GM13977 (cell line): ENCODE measurements around the gene ACADS.

Experiments
- DNase-seq: peaks from one replicate; pipeline ENCODE4 v3.0.0; 2012; ENCODE audit warnings: low spot score
- in situ Hi-C: fragments of 300-500 bp; cut with MboI; formaldehyde crosslinking; loops from one replicate; pipeline ENCODE4 v1.12.0; 2022; ENCODE audit warnings: low sequenced_read_pairs, low pct_unique_long_range_greater_than_20kb, mixed read lengths, inconsistent platforms; ENCODE audit not compliant: unreplicated experiment
- TF ChIP-seq, protein P1 (sequence below): IDR thresholded peaks from 2 replicates; pipeline ENCODE4 v1.5.1; 2012; ENCODE audit warnings: mild to moderate bottlenecking, control low read depth; ENCODE audit not compliant: insufficient read depth; ENCODE audit errors: extremely low read depth, missing control alignments

Gene ACADS

DNA sequence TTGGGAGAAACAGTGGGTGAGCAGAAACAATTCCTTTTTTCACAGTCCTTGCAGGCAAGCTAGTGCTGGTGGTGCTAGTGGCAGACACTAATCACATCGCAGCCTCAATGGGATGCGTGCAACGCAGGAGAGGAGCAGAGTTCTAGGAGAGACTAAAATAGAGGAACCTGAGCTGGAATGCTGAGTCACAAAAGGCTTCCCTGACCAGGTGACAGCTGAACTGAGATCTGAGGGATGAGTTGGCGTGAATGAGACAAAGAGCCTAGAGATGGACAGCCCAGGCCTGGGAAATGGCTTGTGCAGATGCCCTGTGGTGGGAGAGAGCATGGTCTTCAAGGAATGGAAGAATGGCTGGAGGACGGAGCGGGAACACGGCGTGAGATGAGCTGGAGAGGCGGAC lies 25.8 kb downstream of the ACADS start:
- TF ChIP-seq, protein P1, sequence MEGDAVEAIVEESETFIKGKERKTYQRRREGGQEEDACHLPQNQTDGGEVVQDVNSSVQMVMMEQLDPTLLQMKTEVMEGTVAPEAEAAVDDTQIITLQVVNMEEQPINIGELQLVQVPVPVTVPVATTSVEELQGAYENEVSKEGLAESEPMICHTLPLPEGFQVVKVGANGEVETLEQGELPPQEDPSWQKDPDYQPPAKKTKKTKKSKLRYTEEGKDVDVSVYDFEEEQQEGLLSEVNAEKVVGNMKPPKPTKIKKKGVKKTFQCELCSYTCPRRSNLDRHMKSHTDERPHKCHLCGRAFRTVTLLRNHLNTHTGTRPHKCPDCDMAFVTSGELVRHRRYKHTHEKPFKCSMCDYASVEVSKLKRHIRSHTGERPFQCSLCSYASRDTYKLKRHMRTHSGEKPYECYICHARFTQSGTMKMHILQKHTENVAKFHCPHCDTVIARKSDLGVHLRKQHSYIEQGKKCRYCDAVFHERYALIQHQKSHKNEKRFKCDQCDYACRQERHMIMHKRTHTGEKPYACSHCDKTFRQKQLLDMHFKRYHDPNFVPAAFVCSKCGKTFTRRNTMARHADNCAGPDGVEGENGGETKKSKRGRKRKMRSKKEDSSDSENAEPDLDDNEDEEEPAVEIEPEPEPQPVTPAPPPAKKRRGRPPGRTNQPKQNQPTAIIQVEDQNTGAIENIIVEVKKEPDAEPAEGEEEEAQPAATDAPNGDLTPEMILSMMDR: no peak
- no peak for DNase-seq
- in situ Hi-C loops: no loop called here

DNA sequence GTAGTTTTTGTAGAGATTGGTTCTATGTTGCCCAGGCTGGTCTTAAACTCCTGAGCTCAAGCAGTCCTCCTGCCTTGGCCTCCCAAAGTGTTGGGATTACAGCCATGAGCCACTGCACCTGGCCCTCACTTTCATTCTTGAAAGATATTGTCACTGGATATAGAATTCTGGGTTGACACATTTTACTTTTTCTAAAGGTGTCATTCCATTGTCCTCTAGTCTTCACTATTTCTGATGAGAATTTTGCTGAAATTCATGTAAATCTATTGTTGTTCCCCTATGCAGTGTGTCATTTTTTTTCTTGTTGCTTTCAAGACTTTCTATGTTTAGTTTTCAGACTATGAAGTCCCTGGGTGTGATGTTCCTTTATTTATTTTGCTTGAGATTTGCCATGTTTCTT lies 29.2 kb downstream of the ACADS start:
- in situ Hi-C loops: no loop called here
- TF ChIP-seq, protein P1: no peak
- no peak for DNase-seq

DNA sequence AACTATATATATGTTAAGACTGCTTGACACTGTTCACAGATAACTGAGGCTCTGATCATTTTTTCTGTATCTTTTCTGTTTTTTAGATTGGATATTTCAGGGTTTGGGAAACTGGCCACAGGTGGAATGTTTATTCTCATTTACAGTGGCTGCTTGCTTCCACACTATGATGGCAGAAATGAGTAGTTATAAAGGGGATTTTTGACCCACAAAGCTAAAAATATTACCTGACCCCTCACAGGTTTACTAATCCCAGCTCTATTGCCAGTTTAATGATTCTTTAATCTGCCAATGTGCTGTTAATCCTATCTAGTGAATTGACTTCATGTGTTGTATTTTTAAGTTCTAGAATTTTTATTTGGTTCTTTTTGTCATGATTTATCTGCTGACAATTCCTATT lies 29.6 kb downstream of the ACADS start:
- DNase-seq: no peak
- TF ChIP-seq, protein P1: no peak
- in situ Hi-C loops: no loop called here

DNA sequence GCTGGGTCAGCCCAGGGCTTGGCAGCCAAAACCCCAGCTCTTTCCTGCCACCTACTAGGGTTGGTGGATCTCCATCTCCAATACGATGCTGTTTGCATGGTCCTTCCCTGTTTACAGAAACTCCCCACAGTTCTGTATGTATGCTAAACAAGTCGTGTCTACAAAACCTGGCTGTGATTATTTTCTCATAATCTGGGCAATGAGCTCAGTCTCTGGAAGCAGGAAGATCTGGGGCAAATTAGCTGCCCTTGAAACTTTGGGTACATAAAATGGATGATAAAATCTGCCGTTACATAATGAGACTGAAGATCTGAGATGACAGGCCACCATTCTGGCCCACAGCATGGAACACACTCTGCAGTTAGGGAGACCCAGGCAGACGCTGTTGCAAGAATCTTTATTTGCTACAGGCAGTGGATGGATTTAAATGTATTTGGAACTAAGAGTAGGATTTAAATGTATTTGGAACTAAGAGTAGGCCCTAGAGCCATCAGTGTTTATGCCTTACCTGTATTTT lies 31.7 kb downstream of the ACADS start:
- in situ Hi-C loops: no loop called here
- TF ChIP-seq, protein P1: no peak
- DNase-seq: no peak

DNA sequence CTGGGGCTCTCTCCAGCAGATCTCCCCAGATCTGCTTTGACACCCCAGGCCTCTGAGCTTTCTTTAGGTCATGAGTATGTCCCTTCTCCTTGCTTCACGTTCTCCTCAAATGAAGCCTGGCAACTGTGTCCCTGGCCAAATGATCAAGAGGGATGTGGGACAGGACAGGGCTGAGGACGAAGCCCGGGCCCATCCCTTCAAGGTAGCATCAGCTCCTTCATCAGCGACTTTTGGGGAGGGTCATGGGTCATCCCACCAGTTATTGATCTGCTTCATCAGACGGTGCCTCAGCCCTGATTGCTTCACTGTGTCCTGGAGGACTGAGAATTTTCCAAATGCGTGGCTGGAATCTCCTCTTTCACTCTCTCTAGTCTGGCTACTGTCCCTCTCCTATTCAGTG lies 32.3 kb downstream of the ACADS start:
- TF ChIP-seq, protein P1: no peak
- no peak for DNase-seq
- in situ Hi-C loops: no loop called here

DNA sequence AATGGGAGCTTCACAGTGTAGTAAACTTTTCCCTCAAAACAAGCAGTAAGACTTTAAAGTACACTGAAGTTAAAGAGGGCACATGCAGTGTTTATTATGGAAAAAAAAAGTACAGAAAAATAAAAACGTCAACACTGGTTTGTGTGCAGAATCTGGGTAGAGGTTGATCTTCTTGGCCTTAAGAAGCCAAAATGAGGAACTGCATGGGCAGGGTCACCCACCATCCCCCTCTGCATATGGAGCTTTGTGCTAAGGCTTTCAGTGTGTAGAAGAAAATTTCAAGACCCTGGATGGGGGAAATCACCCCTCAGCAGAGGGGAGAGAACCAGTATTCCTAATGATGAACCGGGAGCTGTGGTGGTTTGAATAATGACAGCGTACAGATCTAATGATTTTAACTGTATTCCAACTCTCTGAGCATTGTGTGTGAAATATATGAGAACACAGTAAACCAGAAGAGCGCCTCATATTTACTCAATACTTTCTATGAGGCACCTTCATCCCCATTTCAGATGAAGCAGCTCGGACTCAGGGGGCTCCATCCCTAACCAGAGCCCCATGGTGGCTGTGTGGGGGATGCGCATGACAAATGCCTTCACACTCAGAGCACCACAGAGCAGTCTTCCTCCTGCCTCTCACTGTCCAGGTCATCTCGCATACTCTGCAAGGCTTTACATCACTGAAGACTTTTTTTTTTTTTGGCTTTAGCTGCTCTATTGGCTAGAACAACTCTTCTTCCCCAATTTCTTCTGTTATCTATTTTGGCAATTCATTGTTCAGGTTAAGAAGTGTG lies 33.4 kb downstream of the ACADS start:
- in situ Hi-C loops: no loop called here
- DNase-seq: no peak
- TF ChIP-seq, protein P1: no peak
